Loucy (cell line): ENCODE measurements around the gene ARMH3.

Source experiments
- CTCF ChIP-seq: fragments of 200-600 bp; sonication (generic); conservative IDR thresholded peaks from 2 replicates; pipeline ENCODE4 v1.5.1; 2014; ENCODE audit warnings: mild to moderate bottlenecking, antibody characterized with exemption, low read length
- EZH2phosphoT487 ChIP-seq: fragments of 200-600 bp; IDR thresholded peaks from 2 replicates; pipeline ENCODE4 v1.6.1; 2018; ENCODE audit warnings: antibody characterized with exemption, mild to moderate bottlenecking, moderate library complexity, borderline replicate concordance

GRCh38 chr10:102017295-102017694 is 38.7 kb downstream of the ARMH3 start:
- TF ChIP-seq CTCF (no peak), EZH2phosphoT487 (no peak)
